HG03045 (cell line): ENCODE data around the gene ZRANB1.

Source experiments
- ATAC-seq: cut with Tn5 transposase; IDR thresholded peaks from one replicate; pipeline ENCODE4 v1.9.1; 2021; ENCODE audit warnings: mild to moderate bottlenecking, moderate library complexity; ENCODE audit not compliant: unreplicated experiment

ZRANB1 gene

GRCh38 chr10:124918906-124919305, 23.0 kb upstream of the ZRANB1 start:
- no peak for ATAC-seq

- ATAC-seq: no peak
These were observed 20.7 kb upstream of the ZRANB1 start for GRCh38 chr10:124921261-124921660.

- no peak for ATAC-seq
These were observed 18.2 kb upstream of the ZRANB1 start for GRCh38 chr10:124923684-124924083.

GRCh38 chr10:124926548-124926947, 15.4 kb upstream of the ZRANB1 start:
- ATAC-seq: no peak

GRCh38 chr10:124928087-124928486, 13.8 kb upstream of the ZRANB1 start:
- ATAC-seq: no peak

GRCh38 chr10:124928545-124928944, 13.4 kb upstream of the ZRANB1 start:
- no peak for ATAC-seq

GRCh38 chr10:124935946-124936345, 6.0 kb upstream of the ZRANB1 start:
- no peak for ATAC-seq

- ATAC-seq: no peak
These were observed 5.1 kb upstream of the ZRANB1 start for GRCh38 chr10:124936813-124937212.

- ATAC-seq: no peak
These were observed 2.6 kb upstream of the ZRANB1 start for GRCh38 chr10:124939290-124939689.

GRCh38 chr10:124942317-124943169, 620 bp downstream of the ZRANB1 start:
- ATAC-seq: no peak

- no peak for ATAC-seq
These were observed 1.6 kb downstream of the ZRANB1 start for GRCh38 chr10:124943301-124944092.

GRCh38 chr10:124944982-124945381, 3.1 kb downstream of the ZRANB1 start:
- ATAC-seq: no peak

GRCh38 chr10:124946945-124947344, 5.0 kb downstream of the ZRANB1 start:
- no peak for ATAC-seq

- no peak for ATAC-seq
These were observed 7.6 kb downstream of the ZRANB1 start for GRCh38 chr10:124949543-124949942.

- ATAC-seq: no peak
These were observed 10.2 kb downstream of the ZRANB1 start for GRCh38 chr10:124952123-124952522.

- ATAC-seq: no peak
These were observed 11.5 kb downstream of the ZRANB1 start for GRCh38 chr10:124953421-124953820.

GRCh38 chr10:124955243-124955642, 13.3 kb downstream of the ZRANB1 start:
- no peak for ATAC-seq

- no peak for ATAC-seq
These were observed 13.9 kb downstream of the ZRANB1 start for GRCh38 chr10:124955868-124956267.

- ATAC-seq: no peak
These were observed 14.8 kb downstream of the ZRANB1 start for GRCh38 chr10:124956764-124957163.

- ATAC-seq: no peak
These were observed 15.6 kb downstream of the ZRANB1 start for GRCh38 chr10:124957404-124957947.

GRCh38 chr10:124959564-124959963, 17.6 kb downstream of the ZRANB1 start:
- no peak for ATAC-seq

GRCh38 chr10:124961248-124961570, 19.3 kb downstream of the ZRANB1 start:
- ATAC-seq: no peak
